SK-N-SH (cell line): ENCODE measurements around the gene HIGD1C. TPM values are rescaled to one million over a fixed set of nuclear protein-coding genes. Genes with fewer than 3 reads are reported as not detected.

Experiments
- CTCF ChIA-PET: fragments of 300-600, 350-600 bp; formaldehyde crosslinking; extraction: SDS; loops from one replicate; lab custom pipeline; 2021; lab: Yijun Ruan, JAX
- POLR2A ChIA-PET: fragments of 350-600 bp; sonication (Branson Sonifier 250); formaldehyde crosslinking; extraction: SDS; loops from one replicate; lab custom pipeline; 2020; ENCODE audit warnings: antibody characterized with exemption, inconsistent platforms; lab: Yijun Ruan, JAX
- DNase-seq: peaks from one replicate; pipeline ENCODE4 v3.0.0; 2012
- H2AFZ ChIP-seq: fragments of 200-600 bp; sonication (generic); 2 replicates; pipeline ENCODE4 v1.8.1; 2016; ENCODE audit warnings: antibody characterized with exemption, mild to moderate bottlenecking, low read depth
- H3F3A ChIP-seq: fragments of 200-600 bp; sonication (generic); replicated peaks from 2 replicates; pipeline ENCODE3; 2016; ENCODE audit warnings: antibody characterized with exemption, mild to moderate bottlenecking; ENCODE audit not compliant: insufficient read depth
- H3K27ac ChIP-seq, 2 experiments: fragments of 200-500 bp in 1 of 2; fragments of 200-600 bp in 1 of 2; sonication (Bioruptor generic) in 1 of 2; sonication (generic), shearing (Covaris generic) in 1 of 2; 2 replicates each; pipeline versions ENCODE4 v1.5.1 to v1.6.1; 2014 to 2016; ENCODE audit warnings: low read depth in 2 of 2, inconsistent platforms in 1 of 2, low read length in 1 of 2, mild to moderate bottlenecking in 1 of 2, mixed read lengths in 1 of 2
- H3K27me3 ChIP-seq: fragments of 200-600 bp; sonication (generic), shearing (Covaris generic); 2 replicates; pipeline ENCODE4 v1.6.1; 2016; ENCODE audit warnings: mixed run types; ENCODE audit not compliant: insufficient read depth
- H3K36me3 ChIP-seq, 2 experiments: fragments of 200-500 bp in 1 of 2; fragments of 200-600 bp in 1 of 2; sonication (Bioruptor generic) in 1 of 2; sonication (generic) in 1 of 2; replicated peaks in 1 of 2; 2 replicates each; pipeline versions ENCODE3 to v1.5.1; 2014 to 2016; ENCODE audit warnings: low read length in 1 of 2, mild to moderate bottlenecking in 1 of 2; ENCODE audit not compliant: insufficient read depth in 2 of 2, control insufficient read depth in 1 of 2
- H3K4me1 ChIP-seq, 2 experiments: fragments of 200-500 bp in 1 of 2; fragments of 200-600 bp in 1 of 2; sonication (Bioruptor generic) in 1 of 2; sonication (generic), shearing (Covaris generic) in 1 of 2; 2 replicates each; pipeline versions ENCODE4 v1.5.1 to v1.6.1; 2014 to 2016; ENCODE audit warnings: low read depth in 1 of 2, low read length in 1 of 2, mixed run types in 1 of 2; ENCODE audit not compliant: insufficient read depth in 2 of 2, control insufficient read depth in 1 of 2
- H3K4me2 ChIP-seq: fragments of 200-600 bp; sonication (generic), shearing (Covaris generic); 2 replicates; pipeline ENCODE4 v1.6.1; 2017; ENCODE audit warnings: mixed run types
- H3K4me3 ChIP-seq, 2 experiments: fragments of 200-500 bp in 1 of 2; fragments of 200-600 bp in 1 of 2; sonication (Bioruptor generic) in 1 of 2; sonication (generic), shearing (Covaris generic) in 1 of 2; 2 replicates each; pipeline versions ENCODE4 v1.5.1 to v1.8.1; 2014 to 2016; ENCODE audit warnings: low read depth in 2 of 2, inconsistent platforms in 1 of 2, low read length in 1 of 2, mild to moderate bottlenecking in 1 of 2, mixed read lengths in 1 of 2, moderate library complexity in 1 of 2
- H3K79me2 ChIP-seq: fragments of 200-600 bp; sonication (generic); 2 replicates; pipeline ENCODE4 v1.8.1; 2017; ENCODE audit warnings: mild to moderate bottlenecking; ENCODE audit not compliant: insufficient read depth
- H3K9ac ChIP-seq: fragments of 200-600 bp; sonication (generic); 2 replicates; pipeline ENCODE4 v1.6.1; 2017; ENCODE audit warnings: mixed run types
- H3K9me2 ChIP-seq: fragments of 200-600 bp; sonication (generic); 2 replicates; pipeline ENCODE4 v1.6.1; 2017; ENCODE audit warnings: mixed run types
- H3K9me3 ChIP-seq: fragments of 200-600 bp; sonication (generic); 2 replicates; pipeline ENCODE4 v1.6.1; 2017; ENCODE audit warnings: mixed run types, mild to moderate bottlenecking, moderate library complexity
- H4K20me1 ChIP-seq: fragments of 200-600 bp; sonication (generic); 2 replicates; pipeline ENCODE4 v1.6.1; 2017; ENCODE audit warnings: mild to moderate bottlenecking, mixed run types; ENCODE audit not compliant: insufficient read depth
- ELF1 ChIP-seq: IDR thresholded peaks from 2 replicates; pipeline ENCODE4 v1.4.0; 2012
- EZH2phosphoT487 ChIP-seq: fragments of 200-600 bp; sonication (generic); IDR thresholded peaks from 2 replicates; pipeline ENCODE4 v1.6.1; 2017; ENCODE audit warnings: low read depth, mixed run types, mild to moderate bottlenecking, antibody characterized with exemption, moderate library complexity, borderline replicate concordance
- FOSL2 ChIP-seq: IDR thresholded peaks from 2 replicates; pipeline ENCODE4 v1.4.0; 2012; ENCODE audit warnings: low read depth, mild to moderate bottlenecking, moderate library complexity, borderline replicate concordance
- FOXJ3 ChIP-seq: sonication (generic); formaldehyde crosslinking; IDR thresholded peaks from 2 replicates; pipeline ENCODE4 v1.5.1; 2020; ENCODE audit warnings: mild to moderate bottlenecking, missing genetic modification reagents
- GABPA ChIP-seq: IDR thresholded peaks from 2 replicates; pipeline ENCODE4 v1.4.0; 2012; ENCODE audit warnings: low read depth, mild to moderate bottlenecking
- JUND ChIP-seq: IDR thresholded peaks from 2 replicates; pipeline ENCODE4 v1.4.0; 2012
- MEF2A ChIP-seq: IDR thresholded peaks from 2 replicates; pipeline ENCODE4 v1.4.0; 2012; ENCODE audit warnings: low read depth, borderline replicate concordance
- NFIC ChIP-seq: IDR thresholded peaks from 2 replicates; pipeline ENCODE4 v1.4.0; 2012; ENCODE audit warnings: borderline replicate concordance
- RFX5 ChIP-seq: IDR thresholded peaks from 2 replicates; pipeline ENCODE4 v1.6.1; 2012; ENCODE audit warnings: mild to moderate bottlenecking, improper control_type of control experiment, low read length
- RXRA ChIP-seq: IDR thresholded peaks from 2 replicates; pipeline ENCODE4 v1.4.0; 2012; ENCODE audit warnings: low read depth, mild to moderate bottlenecking, borderline replicate concordance
- SIN3A ChIP-seq: IDR thresholded peaks from 2 replicates; pipeline ENCODE4 v1.6.1; 2012; ENCODE audit warnings: low read depth, mild to moderate bottlenecking, low read length, moderate library complexity, borderline replicate concordance
- TCF12 ChIP-seq: IDR thresholded peaks from 2 replicates; pipeline ENCODE4 v1.4.0; 2012
- WGBS: methylation state at CpG from one replicate; pipeline ENCODE4 v1.1.6; 2017; ENCODE audit warnings: low lambda C conversion rate; 5-methylcytosine and 5-hydroxymethylcytosine counted together
- polyA plus RNA-seq, 3 experiments: library from polyadenylated mRNA; depleted of rRNA; stranded (reverse); fragments of >200 nt; gene quantifications; 2 replicates each; pipeline ENCODE4 v1.2.3, GENCODE V29; 2012
- TF ChIP-seq, protein P1 (sequence below): IDR thresholded peaks from 2 replicates; pipeline ENCODE4 v1.6.1; 2012; ENCODE audit warnings: mild to moderate bottlenecking, low read depth, low read length, moderate library complexity
- TF ChIP-seq, protein P2 (sequence below): IDR thresholded peaks from 2 replicates; pipeline ENCODE4 v1.4.0; 2012; ENCODE audit warnings: low read depth, borderline replicate concordance
- TF ChIP-seq, protein P3 (sequence below): fragments of 200-600 bp; sonication (generic); IDR thresholded peaks from 2 replicates; pipeline ENCODE4 v1.6.1; 2017; ENCODE audit warnings: antibody characterized with exemption, mild to moderate bottlenecking, moderate library complexity
- TF ChIP-seq, protein P4 (sequence below): fragments of 150-350 bp; IDR thresholded peaks from 2 replicates; pipeline ENCODE4 v1.6.1; 2016; ENCODE audit warnings: mild to moderate bottlenecking, low read depth, low read length

HIGD1C gene
- polyA plus RNA-seq, 1 of the 3 experiments (the other 2 are of a cell fraction) = not detected

GRCh38 chr12:50934981-50935807, 17.1 kb upstream of the HIGD1C start:
- TF ChIP-seq JUND (no peak), FOXJ3 (CRISPR knock-in tag) (no peak), FOSL2 (no peak), RXRA (no peak), RFX5 (no peak)
- TF ChIP-seq, protein P1, sequence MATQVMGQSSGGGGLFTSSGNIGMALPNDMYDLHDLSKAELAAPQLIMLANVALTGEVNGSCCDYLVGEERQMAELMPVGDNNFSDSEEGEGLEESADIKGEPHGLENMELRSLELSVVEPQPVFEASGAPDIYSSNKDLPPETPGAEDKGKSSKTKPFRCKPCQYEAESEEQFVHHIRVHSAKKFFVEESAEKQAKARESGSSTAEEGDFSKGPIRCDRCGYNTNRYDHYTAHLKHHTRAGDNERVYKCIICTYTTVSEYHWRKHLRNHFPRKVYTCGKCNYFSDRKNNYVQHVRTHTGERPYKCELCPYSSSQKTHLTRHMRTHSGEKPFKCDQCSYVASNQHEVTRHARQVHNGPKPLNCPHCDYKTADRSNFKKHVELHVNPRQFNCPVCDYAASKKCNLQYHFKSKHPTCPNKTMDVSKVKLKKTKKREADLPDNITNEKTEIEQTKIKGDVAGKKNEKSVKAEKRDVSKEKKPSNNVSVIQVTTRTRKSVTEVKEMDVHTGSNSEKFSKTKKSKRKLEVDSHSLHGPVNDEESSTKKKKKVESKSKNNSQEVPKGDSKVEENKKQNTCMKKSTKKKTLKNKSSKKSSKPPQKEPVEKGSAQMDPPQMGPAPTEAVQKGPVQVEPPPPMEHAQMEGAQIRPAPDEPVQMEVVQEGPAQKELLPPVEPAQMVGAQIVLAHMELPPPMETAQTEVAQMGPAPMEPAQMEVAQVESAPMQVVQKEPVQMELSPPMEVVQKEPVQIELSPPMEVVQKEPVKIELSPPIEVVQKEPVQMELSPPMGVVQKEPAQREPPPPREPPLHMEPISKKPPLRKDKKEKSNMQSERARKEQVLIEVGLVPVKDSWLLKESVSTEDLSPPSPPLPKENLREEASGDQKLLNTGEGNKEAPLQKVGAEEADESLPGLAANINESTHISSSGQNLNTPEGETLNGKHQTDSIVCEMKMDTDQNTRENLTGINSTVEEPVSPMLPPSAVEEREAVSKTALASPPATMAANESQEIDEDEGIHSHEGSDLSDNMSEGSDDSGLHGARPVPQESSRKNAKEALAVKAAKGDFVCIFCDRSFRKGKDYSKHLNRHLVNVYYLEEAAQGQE = no peak
- CTCF ChIA-PET = no interaction called here
- peaks cover 0 to 6% of the 10 kb centered on the region in 2 experiments; a peak in 1 of 4 replicates for H3K4me1 ChIP-seq
- H3K9ac ChIP-seq = no peak overlapping the region
- no peak for DNase-seq
- peak overlapping the region; percentile 57 for H2AFZ ChIP-seq
- H3K4me2 ChIP-seq = no peak overlapping the region
- no peaks in the 10 kb centered on the region for H4K20me1 ChIP-seq
- peaks cover 0 to 3% of the 10 kb centered on the region in 2 experiments for H3K36me3 ChIP-seq
- H3K4me3 ChIP-seq = no peak overlapping the region
- 53% methylated on average over 6 of the region's 6 CpGs for WGBS
- no peaks in the 10 kb centered on the region for H3K9me2 ChIP-seq
- no peaks in the 10 kb centered on the region for H3F3A ChIP-seq
- peak overlapping the region in 1 of 2 experiments; percentile 29; a peak in 3 of 4 replicates for H3K27ac ChIP-seq
- H3K79me2 ChIP-seq = no peaks in the 10 kb centered on the region
- H3K27me3 ChIP-seq = no peaks in the 10 kb centered on the region
- no peaks in the 10 kb centered on the region for H3K9me3 ChIP-seq
- POLR2A ChIA-PET = no interaction called here

GRCh38 chr12:50936821-50937530, 15.4 kb upstream of the HIGD1C start:
- Histone ChIP-seq H3K4me3 (no peak overlapping the region), H3K79me2 (no peaks in the 10 kb centered on the region), H3K9ac (no peak overlapping the region), H2AFZ (no peak overlapping the region), H3K27ac (no peak overlapping the region), H3K27me3 (no peaks in the 10 kb centered on the region), H3K9me3 (no peaks in the 10 kb centered on the region), H3K4me2 (no peak overlapping the region), H3F3A (no peaks in the 10 kb centered on the region), H3K9me2 (no peaks in the 10 kb centered on the region), H3K36me3 (no peaks in the 10 kb centered on the region), H3K4me1 (peaks cover 0 to 6% of the 10 kb centered on the region in 2 experiments; a peak in 1 of 4 replicates), H4K20me1 (no peaks in the 10 kb centered on the region)
- ChIA-PET POLR2A (interaction anchor here (0.6 kb wide), 1 partner anchor 12 kb away, joined by 4 read pairs; no protein-coding TSS in a partner anchor), CTCF (interaction anchor here (1.2 kb wide), 1 partner anchor 111 kb away, joined by 3 read pairs; no protein-coding TSS in a partner anchor)
- WGBS = 83% methylated on average over 8 of the region's 9 CpGs
- DNase-seq = no peak
- TF ChIP-seq RFX5 (no peak), EZH2phosphoT487 (no peak), SIN3A (no peak), ELF1 (no peak), FOXJ3 (CRISPR knock-in tag) (no peak), NFIC (no peak), MEF2A (no peak), GABPA (no peak), RXRA (no peak), TCF12 (no peak)
- TF ChIP-seq, protein P2, sequence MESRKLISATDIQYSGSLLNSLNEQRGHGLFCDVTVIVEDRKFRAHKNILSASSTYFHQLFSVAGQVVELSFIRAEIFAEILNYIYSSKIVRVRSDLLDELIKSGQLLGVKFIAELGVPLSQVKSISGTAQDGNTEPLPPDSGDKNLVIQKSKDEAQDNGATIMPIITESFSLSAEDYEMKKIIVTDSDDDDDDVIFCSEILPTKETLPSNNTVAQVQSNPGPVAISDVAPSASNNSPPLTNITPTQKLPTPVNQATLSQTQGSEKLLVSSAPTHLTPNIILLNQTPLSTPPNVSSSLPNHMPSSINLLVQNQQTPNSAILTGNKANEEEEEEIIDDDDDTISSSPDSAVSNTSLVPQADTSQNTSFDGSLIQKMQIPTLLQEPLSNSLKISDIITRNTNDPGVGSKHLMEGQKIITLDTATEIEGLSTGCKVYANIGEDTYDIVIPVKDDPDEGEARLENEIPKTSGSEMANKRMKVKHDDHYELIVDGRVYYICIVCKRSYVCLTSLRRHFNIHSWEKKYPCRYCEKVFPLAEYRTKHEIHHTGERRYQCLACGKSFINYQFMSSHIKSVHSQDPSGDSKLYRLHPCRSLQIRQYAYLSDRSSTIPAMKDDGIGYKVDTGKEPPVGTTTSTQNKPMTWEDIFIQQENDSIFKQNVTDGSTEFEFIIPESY = no peak
- TF ChIP-seq, protein P3, sequence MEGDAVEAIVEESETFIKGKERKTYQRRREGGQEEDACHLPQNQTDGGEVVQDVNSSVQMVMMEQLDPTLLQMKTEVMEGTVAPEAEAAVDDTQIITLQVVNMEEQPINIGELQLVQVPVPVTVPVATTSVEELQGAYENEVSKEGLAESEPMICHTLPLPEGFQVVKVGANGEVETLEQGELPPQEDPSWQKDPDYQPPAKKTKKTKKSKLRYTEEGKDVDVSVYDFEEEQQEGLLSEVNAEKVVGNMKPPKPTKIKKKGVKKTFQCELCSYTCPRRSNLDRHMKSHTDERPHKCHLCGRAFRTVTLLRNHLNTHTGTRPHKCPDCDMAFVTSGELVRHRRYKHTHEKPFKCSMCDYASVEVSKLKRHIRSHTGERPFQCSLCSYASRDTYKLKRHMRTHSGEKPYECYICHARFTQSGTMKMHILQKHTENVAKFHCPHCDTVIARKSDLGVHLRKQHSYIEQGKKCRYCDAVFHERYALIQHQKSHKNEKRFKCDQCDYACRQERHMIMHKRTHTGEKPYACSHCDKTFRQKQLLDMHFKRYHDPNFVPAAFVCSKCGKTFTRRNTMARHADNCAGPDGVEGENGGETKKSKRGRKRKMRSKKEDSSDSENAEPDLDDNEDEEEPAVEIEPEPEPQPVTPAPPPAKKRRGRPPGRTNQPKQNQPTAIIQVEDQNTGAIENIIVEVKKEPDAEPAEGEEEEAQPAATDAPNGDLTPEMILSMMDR = no peak
- TF ChIP-seq, protein P4, sequence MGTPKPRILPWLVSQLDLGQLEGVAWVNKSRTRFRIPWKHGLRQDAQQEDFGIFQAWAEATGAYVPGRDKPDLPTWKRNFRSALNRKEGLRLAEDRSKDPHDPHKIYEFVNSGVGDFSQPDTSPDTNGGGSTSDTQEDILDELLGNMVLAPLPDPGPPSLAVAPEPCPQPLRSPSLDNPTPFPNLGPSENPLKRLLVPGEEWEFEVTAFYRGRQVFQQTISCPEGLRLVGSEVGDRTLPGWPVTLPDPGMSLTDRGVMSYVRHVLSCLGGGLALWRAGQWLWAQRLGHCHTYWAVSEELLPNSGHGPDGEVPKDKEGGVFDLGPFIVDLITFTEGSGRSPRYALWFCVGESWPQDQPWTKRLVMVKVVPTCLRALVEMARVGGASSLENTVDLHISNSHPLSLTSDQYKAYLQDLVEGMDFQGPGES = no peak
